ENCODE measurements around the gene ETV5.

GRCh38 chr3:186121278-186121677 lies 12.4 kb upstream of the ETV5 start:
- TF ChIP-seq CTCF (IDR thresholded peaks at IDR 0.05) (no peak), POLR2A (IDR thresholded peaks at IDR 0.05) (no peak)

All from uterus (tissue), 2 donors.